GM12878 (cell line): ENCODE measurements around the gene SBNO2. TPM values are rescaled to one million over a fixed set of nuclear protein-coding genes. Genes with fewer than 3 reads are reported as not detected.

Experiments used
- BRCA1 ChIP-seq: IDR thresholded peaks from 2 replicates; pipeline ENCODE4 v1.6.1; 2011; ENCODE audit warnings: low read depth, low read length, improper control_type of control experiment
- CBX3 ChIP-seq: fragments of 200-600 bp; sonication (generic); IDR thresholded peaks from 2 replicates; pipeline ENCODE4 v1.6.1; 2016; ENCODE audit warnings: low read depth, borderline replicate concordance
- CHD2 ChIP-seq: IDR thresholded peaks from 2 replicates; pipeline ENCODE4 v1.6.1; 2011; ENCODE audit warnings: low read depth, low read length, improper control_type of control experiment, borderline replicate concordance
- KLF5 ChIP-seq: fragments of 450-650 bp; IDR thresholded peaks from 2 replicates; pipeline ENCODE4 v1.6.1; 2014; ENCODE audit warnings: mild to moderate bottlenecking; ENCODE audit not compliant: partially characterized antibody
- NKRF ChIP-seq: fragments of 450-650 bp; conservative IDR thresholded peaks from 2 replicates; pipeline ENCODE4 v1.6.1; 2017; ENCODE audit warnings: mild to moderate bottlenecking, moderate library complexity
- RCOR1 ChIP-seq: conservative IDR thresholded peaks from 2 replicates; pipeline ENCODE4 v1.6.1; 2012; ENCODE audit warnings: low read depth, low read length, improper control_type of control experiment
- SPI1 ChIP-seq: IDR thresholded peaks from 2 replicates; pipeline ENCODE4 v1.6.1; 2011; ENCODE audit warnings: low read depth, mild to moderate bottlenecking, low read length, moderate library complexity, borderline replicate concordance; ENCODE audit not compliant: insufficient read depth
- SRF ChIP-seq, 2 experiments: IDR thresholded peaks; 2 replicates each; pipeline ENCODE4 v1.6.1; 2011; ENCODE audit warnings: low read depth in 2 of 2, low read length in 2 of 2, mild to moderate bottlenecking in 1 of 2, moderate library complexity in 1 of 2
- SUZ12 ChIP-seq: fragments of 200-600 bp; sonication (generic); IDR thresholded peaks from one replicate; pipeline ENCODE4 v1.6.1; 2018; ENCODE audit warnings: antibody characterized with exemption, mild to moderate bottlenecking; ENCODE audit not compliant: unreplicated experiment
- TCF7 ChIP-seq: IDR thresholded peaks from 2 replicates; pipeline ENCODE4 v1.6.1; 2014; ENCODE audit warnings: antibody characterized with exemption, borderline replicate concordance
- ZBED1 ChIP-seq: IDR thresholded peaks from 2 replicates; pipeline ENCODE4 v1.6.1; 2016; ENCODE audit warnings: borderline replicate concordance
- ZBTB4 ChIP-seq: fragments of 450-650 bp; formaldehyde crosslinking; IDR thresholded peaks from 2 replicates; pipeline ENCODE4 v1.4.0; 2022; ENCODE audit warnings: mild to moderate bottlenecking, moderate library complexity
- polyA plus RNA-seq, 11 experiments: library from polyadenylated mRNA; depleted of rRNA in 4 of 11; unstranded in 6 of 11; stranded (reverse) in 5 of 11; fragments of >200 nt; fragmentation: Nextera tagmentation in 4 of 11; fragmentation: Illumina TruSeq in 1 of 11; extraction: Ambion mirVana in 4 of 11; extraction: Trizol in 1 of 11; gene quantifications; 1 replicate in 1 of 11; 2 replicates in 10 of 11; pipeline versions ENCODE4 v1.2.1 to v1.2.3, GENCODE V29; 2011 to 2016; ENCODE audit warnings: inconsistent platforms in 2 of 11, missing spikeins in 2 of 11, low read depth in 1 of 11
- total RNA-seq, 4 experiments: library from RNA; depleted of rRNA in 3 of 4; stranded (reverse); fragments of >200 nt in 3 of 4; fragmentation: Illumina TruSeq in 1 of 4; extraction: Trizol in 1 of 4; gene quantifications; 2 replicates each; pipeline versions ENCODE4 v1.2.1 to v1.2.3, GENCODE V29; 2013 to 2021

SBNO2 gene
- total and polyA plus RNA-seq, 10 of the 15 experiments (the other 5 are each of a cell fraction or from before 2014, with no cell fraction given): 0.08 to 44.6 (median 5.4) TPM

GRCh38 chr19:1132552-1133383 is 41.3 kb downstream of the SBNO2 start (continued):
- TF ChIP-seq NKRF (0 out of 2 replicates have a peak, but pooled peaks have one; percentile 61), BRCA1 (no peak), ZBED1 (no peak), CHD2 (no peak), CBX3 (no peak), SRF (IDR thresholded peaks at IDR 0.05; ENCODE audit: low read depth in 2 of 2, low read length in 2 of 2) (no peak), RCOR1 (no peak), SUZ12 (no peak), SPI1 (no peak), TCF7 (no peak), ZBTB4 (CRISPR knock-in tag) (no peak), KLF5 (peak; percentile 19)
